DMS79 (cell line): Measurements from ENCODE around the gene PSMD13.

Experiments
- DNase-seq: peaks from one replicate; lab custom pipeline; 2025; lab: John Stamatoyannopoulos, UW

The PSMD13 gene

DNA sequence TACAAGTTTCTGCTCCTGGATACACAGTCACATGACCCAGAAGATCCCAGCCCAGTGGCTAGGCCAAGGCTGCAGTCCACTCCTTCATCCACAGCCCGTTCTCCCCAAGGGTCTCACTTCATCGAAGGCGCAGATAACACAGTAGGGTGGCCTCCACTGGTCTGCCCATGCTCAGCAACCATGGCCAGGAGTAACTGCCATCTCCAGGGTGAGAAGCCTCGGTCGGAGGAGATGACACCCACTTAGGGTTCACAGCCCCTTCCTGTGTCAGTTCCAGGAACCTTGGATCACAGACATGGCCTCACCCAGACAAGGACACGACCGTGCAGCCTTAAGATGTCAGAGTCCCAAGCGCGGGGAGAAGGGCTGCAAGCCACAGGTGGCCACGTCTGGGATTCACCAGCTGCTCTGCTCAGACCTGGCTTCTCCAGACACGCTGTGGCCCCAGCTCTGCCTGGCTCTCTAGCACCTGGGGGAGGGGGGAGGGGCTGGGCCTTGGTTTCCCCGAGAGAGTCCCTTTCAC lies 32.1 kb upstream of the PSMD13 start:
- DNase-seq, result no peak

DNA sequence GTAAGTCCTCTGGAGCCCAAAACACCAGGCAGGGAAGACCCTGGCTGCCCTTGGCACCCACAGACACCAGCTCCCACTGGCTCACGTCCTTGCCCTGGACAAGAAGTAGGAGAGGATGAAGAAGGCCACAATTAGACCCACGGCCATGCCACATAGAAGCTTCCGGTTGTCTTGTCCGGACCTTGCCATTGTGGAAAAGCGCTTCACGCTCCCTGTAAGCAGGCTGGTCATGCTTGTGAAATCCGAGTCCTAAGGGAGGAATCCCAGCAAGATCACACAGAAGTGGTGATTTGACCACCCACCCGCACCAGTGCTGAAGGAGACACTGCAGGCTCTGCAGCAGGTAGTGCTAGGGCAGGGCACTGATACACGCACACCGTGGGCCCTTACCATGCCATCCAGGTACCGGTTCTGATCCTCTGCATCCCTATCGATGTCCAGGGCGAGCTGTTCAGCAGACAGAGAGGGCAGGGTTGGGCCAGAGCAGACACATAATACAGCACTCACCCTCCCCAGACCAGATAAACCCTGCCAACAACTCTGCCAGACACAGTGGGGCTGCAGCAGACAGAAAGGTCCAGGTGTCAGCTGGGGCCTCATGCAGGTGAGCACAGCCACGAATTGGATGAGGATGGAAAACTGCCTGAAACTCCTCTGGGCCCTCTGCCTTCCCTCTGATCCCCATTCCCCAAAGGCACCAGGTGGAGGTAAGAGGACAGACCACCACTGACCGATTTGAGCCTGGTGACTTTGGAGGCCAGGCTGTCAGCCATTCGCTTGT lies 31.4 kb upstream of the PSMD13 start:
- no peak for DNase-seq

DNA sequence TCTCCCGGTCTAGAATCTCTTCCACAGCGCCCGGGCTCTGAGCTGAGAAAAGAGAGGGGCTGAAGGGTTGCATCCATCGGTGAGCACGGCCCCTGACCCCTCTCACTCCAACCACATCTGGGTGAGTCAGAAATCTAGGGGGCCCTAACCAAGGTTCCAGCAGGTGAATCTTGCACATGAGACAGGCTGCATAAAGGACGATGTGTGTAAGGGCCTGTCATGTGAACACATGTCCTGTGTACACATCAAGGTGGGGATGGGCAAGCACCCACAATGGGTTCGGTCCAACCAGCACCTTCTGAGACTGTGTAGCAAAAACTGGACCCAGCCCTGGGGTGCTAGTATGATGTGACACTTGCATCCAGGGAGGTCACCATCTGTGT lies 30.8 kb upstream of the PSMD13 start:
- no peak for DNase-seq

DNA sequence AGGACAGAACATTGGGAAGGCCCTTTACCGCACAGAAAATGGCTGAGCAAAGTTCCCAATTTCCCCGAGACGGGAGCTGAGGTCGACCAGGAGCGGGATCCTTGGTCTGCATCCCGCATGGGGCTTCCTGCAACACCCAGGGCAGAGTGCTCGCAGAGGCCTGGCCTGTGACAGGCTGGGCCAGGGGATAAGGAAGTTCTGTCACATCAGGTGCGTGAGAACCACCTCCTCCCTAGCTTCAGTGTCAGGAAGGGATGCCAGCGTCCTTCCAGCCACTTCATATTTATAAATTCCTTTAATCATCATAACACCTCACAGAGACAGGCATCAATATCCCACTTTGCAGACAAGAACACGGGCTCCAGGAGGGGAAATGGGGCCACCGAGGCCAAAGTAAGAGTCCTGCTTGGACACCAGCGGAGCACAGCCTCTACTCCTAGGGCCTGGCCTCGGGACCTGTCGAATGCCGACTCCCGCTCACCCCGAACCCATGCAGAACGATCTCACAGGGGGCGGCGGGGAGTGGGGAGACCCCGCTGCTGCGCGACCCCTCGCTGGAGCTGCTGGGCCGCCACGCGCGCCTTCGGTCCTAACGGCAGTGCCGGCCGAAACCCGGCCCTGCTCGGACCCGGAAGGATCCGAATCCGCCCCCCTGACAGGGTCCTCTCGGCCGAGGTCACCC lies 30.1 kb upstream of the PSMD13 start:
- no peak for DNase-seq

DNA sequence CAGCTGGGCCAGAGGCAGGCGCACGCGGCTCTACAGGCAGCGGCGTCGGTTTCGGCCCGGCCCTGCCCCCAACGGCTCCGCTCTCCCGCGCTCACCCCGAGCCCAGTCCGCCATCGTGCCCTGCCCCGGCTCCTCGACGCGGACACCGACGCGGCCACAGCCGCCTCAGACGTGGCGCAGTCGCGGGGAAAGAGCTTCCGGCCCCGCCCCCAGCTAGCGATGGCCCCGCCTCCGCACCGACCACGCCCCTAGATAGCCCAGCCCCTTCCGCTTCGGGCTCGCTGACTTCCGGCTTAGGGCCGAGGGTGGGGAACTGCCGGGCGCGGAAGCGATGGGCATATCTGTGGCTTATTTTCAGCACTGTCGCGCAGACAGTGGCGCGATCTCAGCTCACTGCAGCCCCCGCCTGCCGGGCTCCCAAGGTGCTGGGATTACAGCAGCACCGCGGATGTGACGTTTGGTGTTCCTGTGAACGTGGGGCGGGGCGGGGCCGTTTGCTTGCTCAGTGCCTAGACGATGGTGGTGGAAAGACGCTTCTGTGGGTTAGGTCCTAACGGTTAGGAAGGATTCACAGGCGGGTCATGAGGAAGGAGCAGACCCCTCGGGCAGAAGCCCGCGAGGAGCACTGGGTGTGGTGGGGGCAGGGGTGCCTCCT lies 29.4 kb upstream of the PSMD13 start, which contains the start of the genes BET1L and RIC8A:
BET1L (minus strand) TSS at position 192 of the 655 bp plus-strand sequence; CDS start at position 114, 78 bp downstream.
RIC8A (plus strand) TSS at position 501 of the 655 bp plus-strand sequence. CDS start 1,147 bp downstream, outside the sequence.
- DNase-seq, result peak; percentile 66

DNA sequence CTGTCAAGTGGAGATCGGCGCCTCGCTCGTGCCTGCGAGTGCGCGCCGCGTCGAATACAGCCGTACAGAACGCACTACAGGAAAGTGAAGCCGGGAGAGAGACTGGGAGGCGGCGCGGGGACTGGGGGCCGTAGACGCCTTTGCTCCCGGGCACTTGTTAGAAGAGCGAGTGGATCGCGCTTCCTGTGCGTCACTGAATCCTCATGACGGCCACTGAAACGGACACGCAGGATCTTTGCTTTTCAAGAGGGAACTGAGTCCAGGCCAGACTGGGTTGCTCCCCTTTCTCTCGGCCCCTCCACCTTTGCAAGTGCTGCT lies 29.0 kb upstream of the PSMD13 start:
- DNase-seq, result no peak

DNA sequence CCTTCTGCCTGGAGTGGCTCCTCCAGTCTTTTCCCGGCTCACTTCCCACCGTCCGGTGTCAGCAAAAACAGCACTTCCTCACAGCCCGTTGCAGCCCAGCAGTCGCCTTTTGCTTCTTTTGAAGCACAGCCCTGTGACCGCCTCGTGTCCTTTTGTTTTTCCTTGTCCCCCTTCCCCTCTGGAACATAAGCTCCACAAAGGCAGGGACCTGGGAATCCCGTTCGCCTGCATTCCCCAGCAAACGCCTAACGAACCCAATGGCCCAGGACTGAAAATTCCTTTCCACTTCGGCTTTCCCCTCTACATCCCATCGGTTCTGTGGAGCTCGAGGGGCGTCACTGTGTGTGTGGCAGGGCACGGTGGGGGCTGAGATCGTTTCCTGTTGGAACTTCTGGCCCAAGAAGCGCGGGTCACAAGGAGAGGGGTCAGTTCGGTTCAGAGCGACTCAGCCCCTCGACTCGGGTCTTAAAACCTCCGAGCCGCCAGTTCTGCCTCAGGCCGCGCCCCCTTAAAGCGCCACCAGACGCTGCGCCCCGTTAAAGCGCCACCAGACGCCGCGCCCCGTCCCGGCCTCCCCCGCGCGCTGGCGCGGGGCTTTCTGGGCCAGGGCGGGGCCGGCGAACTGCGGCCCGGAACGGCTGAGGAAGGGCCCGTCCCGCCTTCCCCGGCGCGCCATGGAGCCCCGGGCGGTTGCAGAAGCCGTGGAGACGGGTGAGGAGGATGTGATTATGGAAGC lies 28.4 kb upstream of the PSMD13 start:
- DNase-seq, result peak; percentile 3

DNA sequence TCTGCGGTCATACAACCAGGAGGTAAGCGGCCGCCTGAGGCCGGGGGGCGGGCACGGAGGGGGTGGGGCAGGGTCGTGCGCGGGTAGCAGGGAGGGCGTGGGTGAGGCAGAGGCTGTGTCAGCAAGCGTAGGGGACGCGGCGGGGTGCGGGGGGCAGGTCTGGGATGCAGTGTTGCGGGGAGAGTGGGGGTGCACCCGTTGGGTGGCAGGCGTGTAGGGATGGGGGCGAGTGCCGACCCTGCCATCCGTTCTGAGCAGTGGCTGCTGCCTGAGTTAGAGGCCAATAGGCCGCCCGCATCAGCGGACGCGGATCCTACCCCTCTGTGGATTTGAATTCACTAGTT lies 27.9 kb upstream of the PSMD13 start:
- DNase-seq, result no peak

DNA sequence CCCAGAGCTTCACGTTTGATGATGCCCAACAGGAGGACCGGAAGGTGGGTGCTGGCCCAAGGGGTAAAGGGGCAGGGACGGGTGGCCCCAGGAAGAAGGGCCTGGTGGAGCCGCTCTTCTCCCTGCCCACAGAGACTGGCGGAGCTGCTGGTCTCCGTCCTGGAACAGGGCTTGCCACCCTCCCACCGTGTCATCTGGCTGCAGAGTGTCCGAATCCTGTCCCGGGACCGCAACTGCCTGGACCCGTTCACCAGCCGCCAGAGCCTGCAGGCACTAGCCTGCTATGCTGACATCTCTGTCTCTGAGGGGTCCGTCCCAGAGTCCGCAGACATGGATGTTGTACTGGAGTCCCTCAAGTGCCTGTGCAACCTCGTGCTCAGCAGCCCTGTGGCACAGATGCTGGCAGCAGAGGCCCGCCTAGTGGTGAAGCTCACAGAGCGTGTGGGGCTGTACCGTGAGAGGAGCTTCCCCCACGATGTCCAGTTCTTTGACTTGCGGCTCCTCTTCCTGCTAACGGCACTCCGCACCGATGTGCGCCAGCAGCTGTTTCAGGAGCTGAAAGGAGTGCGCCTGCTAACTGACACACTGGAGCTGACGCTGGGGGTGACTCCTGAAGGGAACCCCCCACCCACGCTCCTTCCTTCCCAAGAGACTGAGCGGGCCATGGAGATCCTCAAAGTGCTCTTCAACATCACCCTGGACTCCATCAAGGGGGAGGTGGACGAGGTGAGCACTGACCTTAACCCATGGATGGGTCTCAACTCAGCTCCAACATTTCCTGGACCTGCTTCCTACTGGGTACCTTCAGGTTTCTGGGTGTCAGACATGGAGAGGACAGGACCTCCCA lies 27.3 kb upstream of the PSMD13 start:
- no peak for DNase-seq

DNA sequence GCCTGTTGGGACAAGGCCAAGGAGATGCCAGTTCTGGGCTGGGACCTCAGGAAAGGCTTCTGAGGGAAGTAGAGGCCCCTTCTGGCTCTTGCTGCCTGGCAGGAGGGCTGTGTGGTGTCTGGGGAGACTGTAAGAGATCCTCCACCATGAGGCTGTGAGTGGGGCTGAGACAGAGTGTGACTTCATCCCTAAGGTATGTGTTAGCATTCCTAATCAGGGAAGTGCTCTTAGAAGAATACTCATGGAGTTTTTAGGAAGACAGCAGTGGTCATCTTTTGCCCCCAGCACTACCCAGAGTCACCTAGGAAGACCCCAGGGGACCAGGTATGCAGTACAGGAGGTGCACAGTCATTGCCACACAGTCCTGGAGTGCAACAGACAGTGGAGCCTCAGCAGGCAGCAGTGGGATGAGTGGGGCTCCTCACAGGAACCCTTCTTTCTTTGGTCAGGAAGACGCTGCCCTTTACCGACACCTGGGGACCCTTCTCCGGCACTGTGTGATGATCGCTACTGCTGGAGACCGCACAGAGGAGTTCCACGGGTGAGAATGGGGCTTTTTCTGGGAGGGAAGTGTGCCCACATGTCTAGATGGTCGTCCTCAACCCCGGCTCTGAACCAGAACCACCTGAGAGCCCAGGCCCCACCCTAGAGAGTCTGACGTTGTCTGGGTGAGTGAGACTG lies 26.5 kb upstream of the PSMD13 start:
- no peak for DNase-seq

DNA sequence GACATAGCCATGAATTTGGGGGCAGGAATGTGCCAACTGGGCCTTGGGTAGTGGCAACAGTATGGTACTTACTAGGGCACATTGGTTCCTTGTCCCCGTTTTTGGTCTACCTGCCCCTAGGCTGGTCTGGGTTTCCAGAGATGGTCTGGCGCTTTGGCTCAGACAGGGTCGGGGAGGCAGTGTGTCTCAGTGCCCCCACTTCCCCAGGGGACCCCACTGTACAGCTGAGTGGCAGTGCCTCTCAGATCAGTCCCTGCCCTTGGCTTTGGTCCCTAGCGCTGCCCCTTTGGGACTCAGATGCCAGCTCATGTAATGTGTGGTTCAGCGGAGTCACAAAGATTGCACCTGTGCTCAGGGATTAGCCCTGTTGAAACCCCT lies 26.0 kb upstream of the PSMD13 start:
- DNase-seq, result no peak

DNA sequence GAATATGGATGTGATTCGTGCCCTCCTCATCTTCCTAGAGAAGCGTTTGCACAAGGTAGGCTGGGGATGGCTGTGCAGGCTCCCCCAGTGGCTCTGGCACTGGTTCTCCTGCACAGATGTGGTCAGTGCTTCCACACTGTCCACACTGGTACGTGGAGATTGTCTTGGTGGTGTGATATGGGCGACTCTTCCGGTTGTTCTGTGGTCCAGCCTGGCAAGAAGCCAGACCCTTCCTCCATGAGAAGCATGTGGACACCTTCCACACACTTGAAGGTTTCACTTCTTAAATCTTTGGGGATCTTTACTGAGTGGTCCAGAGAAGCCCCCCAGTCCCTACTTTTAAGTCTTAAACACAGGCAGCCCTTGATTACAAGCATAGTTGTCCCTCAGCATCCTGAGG lies 25.5 kb upstream of the PSMD13 start:
- no peak for DNase-seq

DNA sequence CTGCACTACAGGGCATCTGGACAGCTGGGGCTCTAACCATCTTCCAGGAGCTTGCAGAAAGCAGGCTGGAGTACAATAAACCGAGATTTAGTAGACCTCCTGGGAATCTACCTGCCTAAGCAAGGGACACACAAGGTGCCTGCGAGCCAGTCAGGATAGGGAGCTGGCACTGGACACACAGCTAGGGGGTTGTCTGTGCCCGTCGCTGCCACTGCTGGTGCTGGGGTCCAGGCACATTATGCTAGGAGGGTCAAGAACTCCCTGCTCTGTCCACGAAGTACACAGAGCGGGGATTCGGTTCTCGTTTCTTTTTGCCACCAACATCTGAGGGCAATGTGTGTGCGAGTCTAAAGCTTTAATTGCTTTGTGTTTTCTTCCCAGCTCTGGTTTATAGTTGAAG lies 25.0 kb upstream of the PSMD13 start:
- DNase-seq, result no peak

DNA sequence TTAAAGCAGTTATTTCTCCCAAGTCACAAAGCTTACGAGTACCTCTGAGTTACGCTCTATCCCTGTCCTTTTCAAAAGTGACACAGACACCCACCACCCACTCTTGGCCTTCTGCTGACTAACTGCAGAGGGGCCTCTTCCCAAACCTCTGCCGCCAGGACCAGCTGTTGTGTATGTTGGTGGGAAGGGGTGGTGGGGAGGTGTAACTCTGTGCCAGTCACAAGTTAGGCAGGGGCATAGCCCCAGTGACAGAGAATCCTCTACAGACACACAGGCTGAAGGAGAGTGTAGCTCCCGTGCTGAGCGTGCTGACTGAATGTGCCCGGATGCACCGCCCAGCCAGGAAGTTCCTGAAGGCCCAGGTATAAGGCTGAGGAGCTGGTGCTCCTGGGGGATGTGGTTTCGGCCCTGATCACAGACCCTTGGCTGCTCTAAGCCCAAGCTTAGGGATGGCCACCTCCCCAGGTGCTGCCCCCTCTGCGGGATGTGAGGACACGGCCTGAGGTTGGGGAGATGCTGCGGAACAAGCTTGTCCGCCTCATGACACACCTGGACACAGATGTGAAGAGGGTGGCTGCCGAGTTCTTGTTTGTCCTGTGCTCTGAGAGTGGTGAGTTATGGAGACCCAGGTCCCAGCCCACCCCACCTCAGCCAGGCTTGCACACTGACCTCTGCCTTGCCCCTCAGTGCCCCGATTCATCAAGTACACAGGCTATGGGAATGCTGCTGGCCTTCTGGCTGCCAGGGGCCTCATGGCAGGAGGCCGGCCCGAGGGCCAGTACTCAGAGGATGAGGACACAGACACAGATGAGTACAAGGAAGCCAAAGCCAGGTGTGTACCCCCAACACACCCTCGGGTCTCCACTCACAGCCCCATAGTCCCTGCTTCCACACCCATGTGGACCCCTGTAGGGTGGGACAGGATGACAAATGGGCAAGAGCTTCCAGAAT lies 24.4 kb upstream of the PSMD13 start:
- DNase-seq, result no peak

DNA sequence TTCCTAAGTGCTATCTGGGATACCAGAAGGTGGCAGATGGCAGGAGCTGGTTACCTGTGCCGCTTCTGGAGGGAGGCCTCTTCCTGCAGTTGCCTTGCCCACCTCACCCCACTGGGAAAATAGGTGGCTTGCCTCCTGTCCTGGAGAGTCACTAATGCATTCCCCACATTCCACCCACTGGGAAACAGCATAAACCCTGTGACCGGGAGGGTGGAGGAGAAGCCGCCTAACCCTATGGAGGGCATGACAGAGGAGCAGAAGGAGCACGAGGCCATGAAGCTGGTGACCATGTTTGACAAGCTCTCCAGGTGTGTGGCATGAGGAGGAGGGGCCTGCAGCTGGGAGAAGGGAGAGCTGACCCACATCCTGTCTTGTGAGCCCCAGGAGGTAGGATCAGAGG lies 23.7 kb upstream of the PSMD13 start:
- no peak for DNase-seq

DNA sequence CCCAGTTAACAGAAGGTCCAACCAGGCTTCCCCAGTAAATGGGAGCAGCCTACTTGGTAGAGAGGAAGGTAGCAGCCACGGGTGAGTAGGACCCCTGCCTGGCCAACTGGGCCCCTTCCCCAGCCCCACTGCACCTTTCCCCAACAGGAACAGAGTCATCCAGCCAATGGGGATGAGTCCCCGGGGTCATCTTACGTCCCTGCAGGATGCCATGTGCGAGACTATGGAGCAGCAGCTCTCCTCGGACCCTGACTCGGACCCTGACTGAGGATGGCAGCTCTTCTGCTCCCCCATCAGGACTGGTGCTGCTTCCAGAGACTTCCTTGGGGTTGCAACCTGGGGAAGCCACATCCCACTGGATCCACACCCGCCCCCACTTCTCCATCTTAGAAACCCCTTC lies 22.7 kb upstream of the PSMD13 start:
- no peak for DNase-seq

DNA sequence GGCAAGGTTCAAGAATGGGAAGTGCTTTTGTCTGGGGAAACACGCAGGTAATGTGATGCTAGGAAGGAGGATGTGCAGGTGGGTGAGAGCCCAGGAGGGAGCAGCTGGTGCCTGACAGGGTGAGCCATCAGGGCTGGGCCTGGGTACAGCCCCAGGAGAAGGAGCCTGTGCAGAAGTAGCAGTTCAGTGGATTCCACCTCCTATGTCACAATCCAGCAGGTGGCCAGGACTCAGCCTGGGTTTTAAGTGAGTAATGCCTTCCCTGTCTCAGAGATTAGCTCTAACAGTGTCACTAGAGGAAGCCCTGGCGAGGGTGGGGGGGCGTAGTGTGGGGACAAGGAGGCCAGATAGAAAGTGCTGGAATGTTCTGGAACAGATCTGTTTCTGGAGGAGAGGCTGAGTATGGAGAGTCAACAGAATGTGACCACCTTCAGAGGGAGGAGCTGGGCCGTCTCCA lies 21.2 kb upstream of the PSMD13 start:
- no peak for DNase-seq

DNA sequence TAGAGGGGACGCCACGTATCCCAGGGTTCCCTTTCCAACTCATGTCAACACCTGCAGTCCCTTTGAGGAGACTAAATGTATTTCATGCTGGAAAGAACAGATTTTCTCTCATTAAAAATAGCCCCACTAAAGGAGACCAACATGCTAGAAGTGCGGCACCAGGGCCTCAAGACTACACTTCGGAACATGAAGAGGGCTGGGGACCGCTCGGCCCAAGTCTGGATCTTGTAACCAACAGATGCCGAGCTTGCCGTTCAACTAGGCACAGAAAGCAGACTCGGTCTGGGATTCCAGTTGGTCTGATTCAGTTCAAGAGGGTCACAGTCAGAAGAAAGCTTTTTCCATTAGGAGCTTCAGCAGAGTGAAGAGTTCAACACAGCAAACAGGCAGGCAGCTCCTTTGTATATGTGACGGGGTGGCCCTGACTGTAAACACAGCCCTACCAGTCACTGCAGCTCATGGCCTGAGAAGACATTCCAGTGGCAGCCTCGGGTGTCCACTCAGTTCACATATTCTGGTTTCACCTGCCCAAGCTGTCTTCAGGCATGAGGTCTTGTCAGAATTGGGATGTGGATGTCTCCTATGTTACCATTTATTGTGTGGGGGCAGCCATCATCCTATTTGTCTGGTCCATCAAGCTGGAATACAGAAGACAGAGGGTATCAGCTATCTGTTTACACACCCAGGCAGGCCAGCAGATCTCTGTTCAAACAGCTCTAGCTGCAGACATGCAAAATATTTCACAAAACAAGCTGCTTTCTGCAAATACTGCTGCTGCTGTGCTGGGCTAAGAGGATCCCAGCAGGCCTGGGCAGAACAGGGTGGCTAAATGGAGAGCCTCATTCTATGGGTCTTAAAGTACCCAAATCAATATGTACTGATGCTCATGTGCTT lies 20.4 kb upstream of the PSMD13 start:
- no peak for DNase-seq

DNA sequence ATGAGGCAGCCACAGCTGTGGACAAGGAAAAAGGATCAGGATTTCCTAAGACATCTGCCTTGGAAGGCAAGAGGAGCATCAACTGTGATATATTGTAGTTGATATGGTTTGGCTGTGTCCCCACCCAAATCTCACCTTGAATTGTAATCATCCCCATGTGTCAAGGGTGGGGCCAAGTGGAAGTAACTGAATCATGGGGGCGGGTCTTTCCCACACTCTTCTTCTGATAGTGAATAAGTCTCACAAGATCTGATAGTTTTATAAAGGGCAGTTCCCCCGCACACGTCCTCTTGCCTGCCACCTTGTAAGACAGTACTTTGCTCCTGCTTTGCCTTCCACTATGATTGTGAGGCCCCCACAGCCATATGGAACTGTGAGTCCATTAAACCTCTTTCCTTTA lies 19.1 kb upstream of the PSMD13 start:
- DNase-seq, result no peak
